ENCODE data around the gene IDUA. TPM values are rescaled to one million over a fixed set of nuclear protein-coding genes. Genes with fewer than 3 reads are reported as not detected.
"Not testable (repeated sequence)": the region's sequence is repeated elsewhere in the genome, so short reads cannot be mapped to it uniquely, and the experiment has no call there.

IDUA gene
- total and polyA plus RNA-seq, 4 donors, result 3.0 to 4.5 (median 3.8) TPM

DNA sequence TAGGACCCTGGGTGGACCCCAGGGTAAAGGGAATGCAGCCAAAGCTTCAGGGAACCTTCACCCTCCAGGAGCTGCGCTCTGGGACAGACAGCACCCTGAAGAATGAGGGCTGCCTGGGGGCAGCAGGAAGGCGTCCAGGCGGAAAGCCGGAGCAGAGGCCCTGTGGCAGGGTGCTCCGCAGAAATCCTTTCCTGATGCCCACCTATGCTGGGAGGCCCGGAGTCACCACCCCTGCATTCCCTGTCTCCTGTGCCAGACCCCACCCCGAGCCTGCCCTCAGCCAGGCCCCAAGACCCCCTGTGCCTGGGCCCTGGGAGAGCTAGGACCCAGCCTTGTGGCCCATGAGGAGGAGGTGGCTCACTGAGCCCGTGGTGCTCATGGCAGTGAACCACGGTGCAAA lies 12.2 kb upstream of the IDUA start:
- WGBS, result 97% methylated on average over 9 of the region's 9 CpGs
- no peaks in the 10 kb centered on the region for H3K27me3 ChIP-seq (ENCODE audit: control insufficient read depth in 4 of 4, insufficient read depth in 4 of 4, low read length in 3 of 4)
- peaks cover 14 to 20% (median 18%) of the 10 kb centered on the region in 4 donors for H3K4me1 ChIP-seq (ENCODE audit: control insufficient read depth in 4 of 4, insufficient read depth in 4 of 4, low read length in 3 of 4)
- no peaks in the 10 kb centered on the region for H3K9me3 ChIP-seq (ENCODE audit: control insufficient read depth in 4 of 4, low read length in 3 of 4)
- no peak overlapping the region for H3K27ac ChIP-seq (ENCODE audit: low read depth in 1 of 2, low read length in 2 of 2)
- no peak for DNase-seq (ENCODE audit: low spot score)
- no peak overlapping the region for H3K9ac ChIP-seq (ENCODE audit: low read depth in 1 of 2, low read length in 2 of 2)
- no peaks in the 10 kb centered on the region for H3K36me3 ChIP-seq (ENCODE audit: control insufficient read depth in 4 of 4, insufficient read depth in 3 of 4, low read depth in 1 of 4, low read length in 3 of 4)
- TF ChIP-seq ATF3 (IDR thresholded peaks at IDR 0.05) (no peak), RAD21 (IDR thresholded peaks at IDR 0.05) (no peak), FOXA1 (IDR thresholded peaks at IDR 0.05) (no peak), SP1 (IDR thresholded peaks at IDR 0.05) (no peak), EGR1 (IDR thresholded peaks at IDR 0.05; ENCODE audit: low read depth in 2 of 2) (no peak), RXRA (IDR thresholded peaks at IDR 0.05) (no peak), TAF1 (conservative IDR thresholded peaks at IDR 0.05) (no peak), HNF4G (IDR thresholded peaks at IDR 0.05) (no peak), YY1 (IDR thresholded peaks at IDR 0.05) (no peak), FOXA2 (IDR thresholded peaks at IDR 0.05) (no peak), ZBTB33 (IDR thresholded peaks at IDR 0.05) (no peak), HNF4A (conservative IDR thresholded peaks at IDR 0.05) (no peak), JUND (IDR thresholded peaks at IDR 0.05) (no peak), NR2F2 (IDR thresholded peaks at IDR 0.05) (no peak), GABPA (IDR thresholded peaks at IDR 0.05 in 1 of 2, conservative IDR thresholded peaks at IDR 0.05 in 1 of 2) (no peak)
- TF ChIP-seq, protein P1, sequence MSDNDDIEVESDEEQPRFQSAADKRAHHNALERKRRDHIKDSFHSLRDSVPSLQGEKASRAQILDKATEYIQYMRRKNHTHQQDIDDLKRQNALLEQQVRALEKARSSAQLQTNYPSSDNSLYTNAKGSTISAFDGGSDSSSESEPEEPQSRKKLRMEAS (IDR thresholded peaks at IDR 0.05), result no peak
- TF ChIP-seq, protein P2, sequence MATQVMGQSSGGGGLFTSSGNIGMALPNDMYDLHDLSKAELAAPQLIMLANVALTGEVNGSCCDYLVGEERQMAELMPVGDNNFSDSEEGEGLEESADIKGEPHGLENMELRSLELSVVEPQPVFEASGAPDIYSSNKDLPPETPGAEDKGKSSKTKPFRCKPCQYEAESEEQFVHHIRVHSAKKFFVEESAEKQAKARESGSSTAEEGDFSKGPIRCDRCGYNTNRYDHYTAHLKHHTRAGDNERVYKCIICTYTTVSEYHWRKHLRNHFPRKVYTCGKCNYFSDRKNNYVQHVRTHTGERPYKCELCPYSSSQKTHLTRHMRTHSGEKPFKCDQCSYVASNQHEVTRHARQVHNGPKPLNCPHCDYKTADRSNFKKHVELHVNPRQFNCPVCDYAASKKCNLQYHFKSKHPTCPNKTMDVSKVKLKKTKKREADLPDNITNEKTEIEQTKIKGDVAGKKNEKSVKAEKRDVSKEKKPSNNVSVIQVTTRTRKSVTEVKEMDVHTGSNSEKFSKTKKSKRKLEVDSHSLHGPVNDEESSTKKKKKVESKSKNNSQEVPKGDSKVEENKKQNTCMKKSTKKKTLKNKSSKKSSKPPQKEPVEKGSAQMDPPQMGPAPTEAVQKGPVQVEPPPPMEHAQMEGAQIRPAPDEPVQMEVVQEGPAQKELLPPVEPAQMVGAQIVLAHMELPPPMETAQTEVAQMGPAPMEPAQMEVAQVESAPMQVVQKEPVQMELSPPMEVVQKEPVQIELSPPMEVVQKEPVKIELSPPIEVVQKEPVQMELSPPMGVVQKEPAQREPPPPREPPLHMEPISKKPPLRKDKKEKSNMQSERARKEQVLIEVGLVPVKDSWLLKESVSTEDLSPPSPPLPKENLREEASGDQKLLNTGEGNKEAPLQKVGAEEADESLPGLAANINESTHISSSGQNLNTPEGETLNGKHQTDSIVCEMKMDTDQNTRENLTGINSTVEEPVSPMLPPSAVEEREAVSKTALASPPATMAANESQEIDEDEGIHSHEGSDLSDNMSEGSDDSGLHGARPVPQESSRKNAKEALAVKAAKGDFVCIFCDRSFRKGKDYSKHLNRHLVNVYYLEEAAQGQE (IDR thresholded peaks at IDR 0.05), result no peak
- TF ChIP-seq, protein P3, sequence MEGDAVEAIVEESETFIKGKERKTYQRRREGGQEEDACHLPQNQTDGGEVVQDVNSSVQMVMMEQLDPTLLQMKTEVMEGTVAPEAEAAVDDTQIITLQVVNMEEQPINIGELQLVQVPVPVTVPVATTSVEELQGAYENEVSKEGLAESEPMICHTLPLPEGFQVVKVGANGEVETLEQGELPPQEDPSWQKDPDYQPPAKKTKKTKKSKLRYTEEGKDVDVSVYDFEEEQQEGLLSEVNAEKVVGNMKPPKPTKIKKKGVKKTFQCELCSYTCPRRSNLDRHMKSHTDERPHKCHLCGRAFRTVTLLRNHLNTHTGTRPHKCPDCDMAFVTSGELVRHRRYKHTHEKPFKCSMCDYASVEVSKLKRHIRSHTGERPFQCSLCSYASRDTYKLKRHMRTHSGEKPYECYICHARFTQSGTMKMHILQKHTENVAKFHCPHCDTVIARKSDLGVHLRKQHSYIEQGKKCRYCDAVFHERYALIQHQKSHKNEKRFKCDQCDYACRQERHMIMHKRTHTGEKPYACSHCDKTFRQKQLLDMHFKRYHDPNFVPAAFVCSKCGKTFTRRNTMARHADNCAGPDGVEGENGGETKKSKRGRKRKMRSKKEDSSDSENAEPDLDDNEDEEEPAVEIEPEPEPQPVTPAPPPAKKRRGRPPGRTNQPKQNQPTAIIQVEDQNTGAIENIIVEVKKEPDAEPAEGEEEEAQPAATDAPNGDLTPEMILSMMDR (IDR thresholded peaks at IDR 0.05; ENCODE audit: low read depth, low read length, missing input control), result no peak
- H3K4me3 ChIP-seq (ENCODE audit: low read depth in 1 of 3, low read length in 3 of 3), result no peak overlapping the region

- H3K36me3 ChIP-seq (ENCODE audit: control insufficient read depth in 4 of 4, insufficient read depth in 3 of 4, low read depth in 1 of 4, low read length in 3 of 4); H3K27me3 ChIP-seq (ENCODE audit: control insufficient read depth in 4 of 4, insufficient read depth in 4 of 4, low read length in 3 of 4); H3K9ac ChIP-seq (ENCODE audit: low read depth in 1 of 2, low read length in 2 of 2); DNase-seq (ENCODE audit: low spot score); H3K9me3 ChIP-seq (ENCODE audit: control insufficient read depth in 4 of 4, low read length in 3 of 4); H3K4me3 ChIP-seq (ENCODE audit: low read depth in 1 of 3, low read length in 3 of 3); H3K27ac ChIP-seq (ENCODE audit: low read depth in 1 of 2, low read length in 2 of 2): not testable (repeated sequence)
- WGBS, result over 99% methylated on average over 19 of the region's 25 CpGs
- peaks cover 14 to 20% (median 18%) of the 10 kb centered on the region in 4 donors for H3K4me1 ChIP-seq (ENCODE audit: control insufficient read depth in 4 of 4, insufficient read depth in 4 of 4, low read length in 3 of 4)
These were observed 10.8 kb upstream of the IDUA start for GRCh38 chr4:976016-976415.

Measured in liver (tissue), 9 donors.